GM19023 (cell line): Measurements from ENCODE around the gene ST7L.

ENCODE experiments used
- ATAC-seq: cut with Tn5 transposase; IDR thresholded peaks from one replicate; pipeline ENCODE4 v1.9.1; 2021; ENCODE audit warnings: mild to moderate bottlenecking, moderate library complexity; ENCODE audit not compliant: unreplicated experiment

ST7L gene

GRCh38 chr1:112517231-112517630 is 101.7 kb downstream of the ST7L start:
- no peak for ATAC-seq

DNA sequence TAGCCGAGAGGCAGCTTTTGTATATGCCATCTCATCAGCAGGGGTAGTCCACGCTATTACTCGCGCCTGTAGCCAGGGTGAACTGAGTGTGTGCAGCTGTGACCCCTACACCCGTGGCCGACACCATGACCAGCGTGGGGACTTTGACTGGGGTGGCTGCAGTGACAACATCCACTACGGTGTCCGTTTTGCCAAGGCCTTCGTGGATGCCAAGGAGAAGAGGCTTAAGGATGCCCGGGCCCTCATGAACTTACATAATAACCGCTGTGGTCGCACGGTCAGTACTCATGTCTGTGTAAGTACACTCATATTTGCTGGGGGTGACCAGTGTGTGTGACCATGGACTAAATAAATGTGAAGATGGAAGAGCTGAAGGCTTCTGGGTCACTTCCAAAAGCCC is 102.8 kb downstream of the ST7L start:
- no peak for ATAC-seq

- no peak for ATAC-seq
Observed at GRCh38 chr1:112515311-112516009, 103.5 kb downstream of the ST7L start.

DNA sequence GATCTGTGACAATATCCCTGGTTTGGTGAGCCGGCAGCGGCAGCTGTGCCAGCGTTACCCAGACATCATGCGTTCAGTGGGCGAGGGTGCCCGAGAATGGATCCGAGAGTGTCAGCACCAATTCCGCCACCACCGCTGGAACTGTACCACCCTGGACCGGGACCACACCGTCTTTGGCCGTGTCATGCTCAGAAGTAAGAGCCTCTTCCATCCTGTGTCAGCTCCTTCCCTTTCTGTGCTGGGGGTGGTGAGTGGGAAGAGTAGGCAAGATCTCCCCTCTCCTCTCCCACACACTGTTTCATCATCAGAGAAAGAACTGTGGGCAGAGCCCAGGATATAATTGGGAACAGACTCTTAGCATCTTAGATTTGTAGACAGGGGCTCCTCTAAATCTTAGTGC is 104.0 kb downstream of the ST7L start:
- ATAC-seq, result no peak

GRCh38 chr1:112513112-112513870 is 105.7 kb downstream of the ST7L start:
- ATAC-seq, result no peak

- ATAC-seq, result no peak
Observed at GRCh38 chr1:112511897-112512296, 107.0 kb downstream of the ST7L start.

DNA sequence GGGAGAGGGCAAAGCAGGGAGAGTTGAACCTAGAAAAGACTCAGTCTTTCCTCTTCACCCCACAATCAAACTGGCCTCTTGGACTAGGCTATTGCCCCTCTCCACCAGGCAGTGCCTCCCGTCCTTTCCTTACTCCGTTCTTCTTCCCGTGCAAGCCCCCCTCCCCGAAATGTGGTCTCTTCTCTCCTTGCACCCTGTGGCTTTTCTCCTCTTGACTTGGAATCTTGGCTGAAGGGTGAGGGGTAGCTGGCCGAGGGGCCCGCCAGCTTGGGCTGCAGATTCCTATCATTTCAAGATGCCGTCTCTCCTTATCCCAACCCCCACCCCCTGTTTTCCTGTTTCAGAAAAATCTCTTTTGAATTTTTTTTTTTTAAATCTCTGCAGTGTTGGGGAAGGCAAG is 108.6 kb downstream of the ST7L start:
- ATAC-seq, result no peak

DNA sequence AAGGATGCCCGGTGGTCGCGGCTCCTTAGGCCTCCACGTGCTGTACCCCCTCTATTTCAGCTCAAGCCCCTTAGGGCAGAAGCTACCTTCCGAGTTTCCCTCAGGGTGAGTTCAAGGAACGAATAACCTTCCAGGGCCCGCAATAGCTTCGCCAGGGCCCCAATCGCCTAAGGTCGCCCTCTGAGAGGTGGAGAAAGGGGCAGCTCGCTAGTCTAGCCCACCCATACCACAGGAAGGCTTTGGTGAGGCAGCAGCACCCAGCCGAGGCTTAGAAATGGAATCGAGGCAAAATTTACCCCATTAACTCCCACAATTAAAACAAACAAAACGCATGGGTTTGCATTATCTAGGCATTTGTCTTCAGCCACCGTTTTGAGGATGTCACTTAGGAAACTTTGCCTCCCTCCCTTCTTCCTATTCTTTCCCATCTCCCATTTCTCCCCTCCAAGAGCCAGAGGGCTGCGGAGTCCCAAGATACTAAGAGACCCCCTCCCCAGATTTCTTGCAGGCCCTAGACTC is 109.2 kb downstream of the ST7L start:
- no peak for ATAC-seq

DNA sequence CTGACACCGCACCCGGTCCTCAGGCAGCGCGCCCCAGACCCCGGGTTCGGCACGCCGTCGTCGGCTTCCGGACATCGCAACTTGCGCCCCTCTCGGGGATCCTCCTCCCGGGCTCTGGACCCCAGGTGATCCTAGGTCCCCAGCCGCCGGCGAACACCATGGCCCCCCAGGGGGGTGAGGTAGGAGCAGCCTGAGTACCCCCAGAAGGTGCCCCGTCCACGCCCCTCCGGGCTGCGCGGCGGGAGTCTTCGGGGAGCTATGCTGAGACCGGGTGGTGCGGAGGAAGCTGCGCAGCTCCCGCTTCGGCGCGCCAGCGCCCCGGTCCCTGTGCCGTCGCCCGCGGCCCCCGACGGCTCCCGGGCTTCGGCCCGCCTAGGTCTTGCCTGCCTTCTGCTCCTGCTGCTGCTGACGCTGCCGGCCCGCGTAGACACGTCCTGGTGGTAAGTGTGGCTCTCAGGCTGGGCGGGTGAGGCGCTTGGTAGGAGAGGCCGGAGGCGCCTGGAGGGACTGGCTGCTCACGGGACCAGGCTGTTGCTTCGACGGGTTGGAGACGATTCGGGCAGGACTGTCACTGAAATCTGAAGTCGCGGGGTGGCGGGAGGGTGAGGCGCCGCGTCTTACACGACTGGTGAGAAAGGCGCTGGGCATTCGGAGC is 109.8 kb downstream of the ST7L start:
- peak; percentile 29 for ATAC-seq

GRCh38 chr1:112508278-112509004 is 110.5 kb downstream of the ST7L start, which contains the start of gene WNT2B:
Gene WNT2B (plus strand): TSS chr1:112508965. CDS start chr1:112509263, 298 bp downstream.
- ATAC-seq, result peak; percentile 43

DNA sequence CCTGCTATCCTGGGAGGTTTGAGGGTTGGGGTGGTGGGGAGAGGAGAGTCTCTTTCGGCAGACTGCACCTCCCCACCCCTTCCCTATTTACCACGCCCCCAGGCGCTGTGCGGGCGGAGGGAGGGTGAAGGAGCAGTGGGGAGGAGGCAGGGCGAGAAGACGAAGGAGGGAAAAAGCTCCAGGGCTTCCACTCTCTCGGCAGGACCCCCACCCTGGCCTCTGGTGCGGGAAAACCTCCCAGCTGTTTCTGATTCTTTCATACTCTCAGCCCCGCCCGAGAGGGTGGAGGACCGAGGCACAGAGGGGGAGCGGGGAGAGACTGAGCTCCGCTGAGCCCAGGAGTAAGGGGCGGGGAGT is 111.0 kb downstream of the ST7L start:
- ATAC-seq, result no peak

- no peak for ATAC-seq
Observed at GRCh38 chr1:112507336-112507735, 111.6 kb downstream of the ST7L start.

DNA sequence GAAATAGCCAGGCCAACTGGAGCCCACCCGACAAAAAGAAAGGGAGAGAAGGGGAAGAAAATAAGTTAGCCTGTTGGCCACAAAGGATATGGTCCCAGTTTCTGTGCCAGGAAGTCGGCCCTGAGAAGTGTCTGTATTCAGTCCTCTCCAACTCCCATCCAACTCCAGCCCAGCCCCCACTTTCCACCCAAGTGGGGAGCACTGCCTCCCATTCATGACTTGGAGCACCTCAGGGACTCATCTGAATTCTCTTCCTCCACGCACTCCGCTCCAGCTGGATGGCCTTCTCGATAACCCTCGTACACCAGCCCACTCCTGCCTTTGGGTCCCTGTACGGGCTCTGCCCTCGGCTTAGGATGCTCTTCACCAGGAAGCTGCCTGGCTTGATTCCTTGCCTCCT is 112.2 kb downstream of the ST7L start:
- ATAC-seq, result no peak

- ATAC-seq, result no peak
Observed at GRCh38 chr1:112506306-112506705, 112.6 kb downstream of the ST7L start.

DNA sequence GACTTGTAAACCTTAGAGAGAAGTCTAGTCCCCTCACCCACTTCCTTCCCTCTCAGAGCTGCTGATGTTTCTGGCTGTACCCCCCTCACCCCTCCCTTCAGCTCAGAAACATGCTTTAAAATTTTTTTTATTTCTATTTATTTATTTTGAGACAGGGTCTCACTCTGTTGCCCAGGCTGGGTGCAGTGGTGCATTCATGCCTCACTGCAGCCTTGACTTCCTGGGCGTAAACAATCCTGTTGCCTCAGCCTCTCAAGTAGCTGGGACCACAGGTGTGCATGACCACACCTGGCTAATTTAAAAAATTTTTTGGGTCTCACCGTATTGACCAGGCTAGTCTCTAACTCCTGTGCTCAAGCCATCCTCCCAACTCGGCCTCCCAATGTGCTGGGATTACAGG is 113.1 kb downstream of the ST7L start:
- no peak for ATAC-seq

DNA sequence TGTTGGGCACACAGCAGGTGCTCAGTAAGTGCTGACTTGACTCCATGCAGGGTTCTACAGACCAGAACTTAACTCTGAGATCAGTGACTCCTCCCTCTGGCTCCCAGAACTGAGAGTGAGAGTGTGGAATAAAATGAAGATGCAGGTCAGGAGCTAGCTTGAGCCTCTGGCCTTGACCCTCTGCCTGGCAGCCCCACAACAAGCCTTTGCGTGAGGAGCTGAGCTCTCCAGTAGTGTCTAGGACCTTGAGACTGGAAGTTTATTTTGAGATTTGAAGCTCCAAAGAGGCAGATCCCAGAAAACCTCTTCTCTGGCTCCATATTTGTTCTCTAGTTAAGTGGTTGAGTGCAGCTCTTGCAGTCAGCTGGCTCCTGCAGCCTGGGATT is 113.5 kb downstream of the ST7L start:
- no peak for ATAC-seq

DNA sequence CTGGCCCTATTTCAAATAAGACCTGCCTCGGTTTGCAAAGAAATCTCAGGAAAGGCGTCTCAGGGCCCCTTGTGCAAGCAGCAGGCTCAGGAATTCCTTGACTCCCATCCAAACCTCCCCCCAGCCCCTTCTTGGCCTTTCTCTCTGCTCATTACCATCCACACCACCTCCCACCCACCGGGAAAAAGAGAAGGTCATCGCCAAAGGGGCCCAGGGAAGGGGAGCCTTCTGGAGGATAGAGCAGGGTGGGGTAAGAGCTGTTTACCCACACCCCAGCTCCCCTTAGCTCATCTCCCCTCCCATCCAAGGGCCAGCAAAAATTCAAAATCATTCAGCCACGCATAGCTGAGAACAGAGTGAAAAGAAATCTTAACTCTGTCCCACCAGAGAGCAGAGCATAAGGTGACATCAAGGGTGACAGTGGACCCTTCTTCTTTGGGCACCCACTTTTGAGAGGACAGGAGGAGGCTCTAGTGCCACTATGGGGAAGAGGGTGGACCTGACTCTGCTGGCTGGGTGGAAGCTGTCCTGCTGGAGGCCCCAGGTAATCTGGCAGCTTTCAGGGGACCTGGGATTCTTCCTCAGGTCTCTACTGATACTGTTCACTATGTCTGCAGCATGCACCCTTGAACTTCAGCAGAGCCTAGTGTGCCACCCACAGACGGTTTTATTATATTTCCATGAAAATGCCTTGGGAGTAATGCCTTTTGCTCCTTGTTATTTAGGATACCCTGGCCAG is 114.1 kb downstream of the ST7L start:
- ATAC-seq, result no peak

DNA sequence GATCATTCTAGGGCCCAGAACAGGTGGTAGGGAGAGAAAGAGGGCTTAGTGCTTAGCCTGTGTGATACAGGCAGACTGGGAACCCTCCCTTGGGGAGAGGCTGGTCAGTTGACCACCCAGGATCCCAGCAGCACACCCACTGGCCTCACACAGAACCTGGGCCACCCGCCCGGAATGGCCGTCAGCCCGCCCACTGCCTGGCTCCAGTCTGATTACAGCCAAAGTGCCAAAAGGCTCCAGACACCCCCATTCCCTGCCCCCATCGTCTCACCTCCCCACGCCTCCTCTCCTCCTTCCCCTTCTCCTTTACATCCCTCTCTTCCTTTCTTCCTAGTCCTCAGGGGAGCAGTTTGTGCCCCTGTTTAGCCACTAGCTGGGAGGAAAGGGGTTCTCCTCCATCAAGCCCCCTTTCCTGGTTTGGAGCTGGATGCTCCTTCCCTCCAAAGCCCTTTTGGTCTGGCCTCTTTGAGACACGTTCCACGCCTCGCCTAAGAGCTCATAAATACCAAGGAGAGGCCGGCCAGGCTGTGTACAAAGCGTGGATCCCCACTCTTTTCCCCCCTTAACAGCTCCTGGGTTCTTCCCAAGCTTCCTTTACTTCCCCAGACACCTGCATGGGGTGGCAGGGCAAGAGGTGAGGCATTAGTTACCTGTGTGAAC is 114.8 kb downstream of the ST7L start:
- no peak for ATAC-seq

DNA sequence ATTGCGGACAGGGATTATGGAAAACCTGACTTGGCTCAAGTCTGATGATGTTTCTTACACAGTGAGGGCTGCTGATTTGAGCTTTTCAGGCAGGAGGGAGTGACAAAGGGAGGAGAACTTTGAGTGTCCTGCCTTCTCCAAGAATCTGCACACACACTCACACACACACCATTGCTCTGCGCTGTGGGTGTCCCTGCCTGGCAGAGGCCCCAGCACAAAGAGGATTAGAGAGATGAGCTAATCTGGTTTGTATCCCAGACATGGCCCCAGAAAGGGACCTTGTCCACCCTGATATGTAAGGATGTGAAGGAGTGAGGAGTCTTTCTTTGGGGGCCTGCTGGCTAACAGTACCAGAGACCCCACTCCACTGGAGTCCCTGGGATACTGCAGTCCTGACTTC is 116.1 kb downstream of the ST7L start:
- ATAC-seq, result no peak
